H1 (cell line): ENCODE results near the gene SPIRE2. TPM values are rescaled to one million over a fixed set of nuclear protein-coding genes. Genes with fewer than 3 reads are reported as not detected.

Experiments
- CTCF ChIA-PET: fragments of 300-600 bp; sonication (Branson Sonifier 250); formaldehyde crosslinking; loops from one replicate; lab custom pipeline; 2021; ENCODE audit not compliant: partially characterized antibody; lab: Charles Lee
- POLR2A ChIA-PET: fragments of 300-600 bp; sonication (Branson Sonifier 250); formaldehyde crosslinking; loops from one replicate; lab custom pipeline; 2021; ENCODE audit warnings: inconsistent platforms; ENCODE audit not compliant: partially characterized antibody; lab: Charles Lee
- DNase-seq, 2 experiments: peaks; one replicate each; pipeline versions ENCODE4 v3.0.0 to v3.0.0-alpha.2; 2010 to 2022; ENCODE audit warnings: low spot score in 2 of 2, low read depth in 1 of 2, mixed read lengths in 1 of 2
- FAIRE-seq: peaks from 2 replicates; lab custom pipeline; 2011; peaks lifted over from hg19 to GRCh38; lab: Jason Lieb, UNC
- H2AFZ ChIP-seq: 2 replicates; pipeline ENCODE4 v1.8.1; 2012; ENCODE audit warnings: low read length, inconsistent platforms
- H2AK5ac ChIP-seq: 2 replicates; pipeline ENCODE4 v1.6.1; 2013; ENCODE audit warnings: low read depth, low read length
- H2BK120ac ChIP-seq: replicated peaks from 2 replicates; pipeline ENCODE3; 2013; ENCODE audit warnings: low read depth, low read length, inconsistent platforms
- H2BK12ac ChIP-seq: 2 replicates; pipeline ENCODE4 v1.6.1; 2013; ENCODE audit warnings: low read depth, low read length
- H2BK15ac ChIP-seq: 2 replicates; pipeline ENCODE4 v1.6.1; 2013; ENCODE audit warnings: low read length
- H2BK20ac ChIP-seq: 2 replicates; pipeline ENCODE4 v1.6.1; 2013; ENCODE audit warnings: low read length
- H2BK5ac ChIP-seq: 2 replicates; pipeline ENCODE4 v1.6.1; 2013; ENCODE audit warnings: low read depth, low read length
- H3K14ac ChIP-seq: 2 replicates; pipeline ENCODE4 v1.6.1; 2013; ENCODE audit warnings: inconsistent platforms; ENCODE audit not compliant: insufficient read length
- H3K18ac ChIP-seq: 2 replicates; pipeline ENCODE4 v1.6.1; 2013; ENCODE audit warnings: low read length; ENCODE audit errors: extremely low read depth
- H3K23ac ChIP-seq: 2 replicates; pipeline ENCODE4 v1.6.1; 2013; ENCODE audit warnings: inconsistent platforms; ENCODE audit not compliant: insufficient read length
- H3K23me2 ChIP-seq: 2 replicates; pipeline ENCODE4 v1.6.1; 2013; ENCODE audit warnings: low read depth, low read length
- H3K27ac ChIP-seq: 2 replicates; pipeline ENCODE4 v1.6.1; 2011; ENCODE audit warnings: low read depth, low read length, inconsistent platforms
- H3K27me3 ChIP-seq, 4 experiments: replicated peaks in 1 of 4; 1 replicate in 1 of 4; 2 replicates in 3 of 4; pipeline versions ENCODE4 v1.6.1 to v1.8.1; 2011 to 2013; ENCODE audit warnings: low read length in 3 of 4, mild to moderate bottlenecking in 3 of 4, inconsistent platforms in 2 of 4, mixed read lengths in 2 of 4, moderate library complexity in 1 of 4; ENCODE audit not compliant: control insufficient read depth in 3 of 4, insufficient read depth in 3 of 4; ENCODE audit errors: extremely low read depth in 1 of 4
- H3K36me3 ChIP-seq, 4 experiments: 2 replicates each; pipeline versions ENCODE4 v1.6.1 to v1.8.1; 2011 to 2013; ENCODE audit warnings: mild to moderate bottlenecking in 4 of 4, low read length in 3 of 4, moderate library complexity in 2 of 4, control low read depth in 1 of 4, inconsistent platforms in 1 of 4; ENCODE audit not compliant: insufficient read depth in 4 of 4, control insufficient read depth in 2 of 4
- H3K4ac ChIP-seq: replicated peaks from 2 replicates; pipeline ENCODE3; 2013; ENCODE audit warnings: low read length, low read depth, mixed read lengths, inconsistent platforms; ENCODE audit not compliant: insufficient read length
- H3K4me1 ChIP-seq, 4 experiments: replicated peaks in 1 of 4; 1 replicate in 1 of 4; 2 replicates in 3 of 4; pipeline versions ENCODE4 v1.6.1 to v1.8.1; 2011 to 2013; ENCODE audit warnings: low read length in 3 of 4, inconsistent platforms in 2 of 4, mixed read lengths in 1 of 4; ENCODE audit not compliant: insufficient read depth in 4 of 4, control insufficient read depth in 3 of 4
- H3K4me2 ChIP-seq, 2 experiments: 2 replicates each; pipeline versions ENCODE4 v1.6.1 to v1.8.1; 2011 to 2013; ENCODE audit warnings: low read depth in 2 of 2, low read length in 2 of 2, control low read depth in 1 of 2, inconsistent platforms in 1 of 2, mild to moderate bottlenecking in 1 of 2; ENCODE audit not compliant: insufficient read depth in 1 of 2
- H3K4me3 ChIP-seq, 4 experiments: fragments of 200-600, 300-600 bp in 1 of 4; sonication (generic), shearing (Covaris generic), sonication (Bioruptor Twin) in 1 of 4; 2 replicates each; pipeline versions ENCODE4 v1.5.1 to v1.8.1; 2011 to 2016; ENCODE audit warnings: low read length in 4 of 4, low read depth in 3 of 4, control low read depth in 2 of 4, inconsistent platforms in 2 of 4, mild to moderate bottlenecking in 2 of 4, mixed read lengths in 1 of 4, moderate library complexity in 1 of 4; ENCODE audit not compliant: insufficient read depth in 2 of 4; ENCODE audit errors: extremely low read depth in 1 of 4
- H3K56ac ChIP-seq: replicated peaks from 2 replicates; pipeline ENCODE3; 2013; ENCODE audit warnings: low read depth, mild to moderate bottlenecking, mixed read lengths, low read length, inconsistent platforms; ENCODE audit not compliant: insufficient read length
- H3K79me1 ChIP-seq: 2 replicates; pipeline ENCODE4 v1.6.1; 2013; ENCODE audit warnings: low read depth, low read length, control low read depth
- H3K79me2 ChIP-seq, 2 experiments: 2 replicates each; pipeline versions ENCODE4 v1.6.1 to v1.8.1; 2012 to 2013; ENCODE audit warnings: low read length in 2 of 2, mild to moderate bottlenecking in 2 of 2, inconsistent platforms in 1 of 2; ENCODE audit not compliant: insufficient read depth in 2 of 2, control insufficient read depth in 1 of 2
- H3K9ac ChIP-seq, 4 experiments: replicated peaks in 1 of 4; 1 replicate in 1 of 4; 2 replicates in 3 of 4; pipeline versions ENCODE4 v1.6.1 to v1.8.1; 2011 to 2013; ENCODE audit warnings: low read depth in 3 of 4, low read length in 3 of 4, control low read depth in 2 of 4, mild to moderate bottlenecking in 2 of 4, moderate library complexity in 2 of 4, inconsistent platforms in 1 of 4; ENCODE audit errors: extremely low read depth in 1 of 4
- H3K9me3 ChIP-seq, 2 experiments: 2 replicates each; pipeline versions ENCODE4 v1.6.1 to v1.8.1; 2012 to 2013; ENCODE audit warnings: mild to moderate bottlenecking in 2 of 2, moderate library complexity in 2 of 2, control low read depth in 1 of 2, inconsistent platforms in 1 of 2, low read depth in 1 of 2, low read length in 1 of 2, mixed read lengths in 1 of 2; ENCODE audit not compliant: insufficient read depth in 2 of 2
- H4K20me1 ChIP-seq, 2 experiments: replicated peaks in 1 of 2; 2 replicates each; pipeline versions ENCODE3 to v1.8.1; 2011 to 2013; ENCODE audit warnings: inconsistent platforms in 2 of 2, low read length in 2 of 2, mild to moderate bottlenecking in 1 of 2; ENCODE audit not compliant: insufficient read depth in 2 of 2, control insufficient read depth in 1 of 2
- H4K5ac ChIP-seq: 2 replicates; pipeline ENCODE4 v1.6.1; 2013; ENCODE audit warnings: low read length, low read depth, mixed read lengths, inconsistent platforms; ENCODE audit not compliant: insufficient read length
- H4K8ac ChIP-seq: 2 replicates; pipeline ENCODE4 v1.8.0; 2013; ENCODE audit warnings: mild to moderate bottlenecking, moderate library complexity, low read length, inconsistent platforms; ENCODE audit not compliant: insufficient read depth; ENCODE audit errors: extremely low read depth
- H4K91ac ChIP-seq: replicated peaks from 2 replicates; pipeline ENCODE3; 2013; ENCODE audit warnings: low read length, mixed read lengths, inconsistent platforms; ENCODE audit not compliant: insufficient read length
- ASH2L ChIP-seq: fragments of 200-600, 300-600 bp; sonication (generic); IDR thresholded peaks from one replicate; pipeline ENCODE4 v1.7.1; 2017; ENCODE audit warnings: low read length
- CHD1 ChIP-seq: IDR thresholded peaks from 2 replicates; pipeline ENCODE4 v1.6.1; 2012; ENCODE audit warnings: low read depth, low read length, improper control_type of control experiment
- CREB1 ChIP-seq: IDR thresholded peaks from 2 replicates; pipeline ENCODE4 v1.6.1; 2012; ENCODE audit warnings: inconsistent platforms
- EZH2 ChIP-seq: fragments of 200-600 bp; sonication (generic); IDR thresholded peaks from 2 replicates; pipeline ENCODE4 v1.7.1; 2012; ENCODE audit warnings: low read depth, mild to moderate bottlenecking, moderate library complexity, low read length, inconsistent platforms; ENCODE audit not compliant: severe bottlenecking
- JUN ChIP-seq: IDR thresholded peaks from 2 replicates; pipeline ENCODE4 v1.6.1; 2011; ENCODE audit warnings: low read depth, mild to moderate bottlenecking, improper control_type of control experiment, low read length
- KDM1A ChIP-seq: fragments of 200-600, 300-600 bp; sonication (generic); IDR thresholded peaks from 2 replicates; pipeline ENCODE4 v1.7.1; 2016; ENCODE audit warnings: mild to moderate bottlenecking, low read length, borderline replicate concordance
- RFX5 ChIP-seq: IDR thresholded peaks from 2 replicates; pipeline ENCODE4 v1.6.1; 2011; ENCODE audit warnings: low read depth, low read length, improper control_type of control experiment, borderline replicate concordance
- RNF2 ChIP-seq: fragments of 200-900, 300-1000 bp; sonication (generic); IDR thresholded peaks from 2 replicates; pipeline ENCODE4 v1.7.1; 2016; ENCODE audit warnings: borderline replicate concordance, low read depth, mild to moderate bottlenecking, antibody characterized with exemption, low read length; ENCODE audit not compliant: poor library complexity, severe bottlenecking; ENCODE audit errors: missing control alignments
- SRF ChIP-seq: IDR thresholded peaks from 2 replicates; pipeline ENCODE4 v1.6.1; 2011; ENCODE audit warnings: mild to moderate bottlenecking, low read depth, low read length, moderate library complexity
- TAF7 ChIP-seq: optimal IDR thresholded peaks from 2 replicates; pipeline ENCODE3; 2011; ENCODE audit warnings: low read depth, mild to moderate bottlenecking, inconsistent platforms, low read length, moderate library complexity, borderline replicate concordance
- WGBS, 2 experiments: shearing (Covaris generic) in 1 of 2; methylation state at CpG; one replicate each; pipeline versions ENCODE4 v1.1.6 to v1.1.7; 2013 to 2015; ENCODE audit warnings: low lambda C conversion rate in 2 of 2, mixed read lengths in 2 of 2, inconsistent platforms in 1 of 2, low coverage in 1 of 2, missing lambda C conversion rate in 1 of 2; ENCODE audit not compliant: insufficient replicate concordance in 2 of 2, insufficient coverage in 1 of 2, insufficient read length in 1 of 2; ENCODE audit errors: extremely low coverage in 1 of 2, missing lambda C conversion rate in 1 of 2; 5-methylcytosine and 5-hydroxymethylcytosine counted together
- polyA plus RNA-seq, 7 experiments: library from polyadenylated mRNA; depleted of rRNA in 3 of 7; stranded (reverse) in 5 of 7; unstranded in 2 of 7; fragments of >200 nt in 5 of 7; fragments of 200-250 nt in 2 of 7; gene quantifications; 1 replicate in 5 of 7; 2 replicates in 1 of 7; 4 replicates in 1 of 7; pipeline versions ENCODE4 v1.2.1 to v1.2.3, GENCODE V29; 2011 to 2013; ENCODE audit warnings: missing spikeins in 2 of 7, mixed read lengths in 2 of 7
- total RNA-seq: library from RNA; stranded (reverse); fragmentation: NEBNext Ultra II Directional; extraction: Animal tissue kit (Norgen Biotek cat#: 25700); gene quantifications from 2 replicates; pipeline ENCODE4 v1.2.1, GENCODE V29; 2021
- TF ChIP-seq, protein P1 (sequence below): IDR thresholded peaks from 2 replicates; pipeline ENCODE4 v1.6.1; 2011; ENCODE audit warnings: low read depth, mild to moderate bottlenecking, low read length; ENCODE audit not compliant: insufficient read depth
- TF ChIP-seq, protein P2 (sequence below): IDR thresholded peaks from 2 replicates; pipeline ENCODE4 v1.6.1; 2012; ENCODE audit warnings: inconsistent platforms

Gene SPIRE2
- total and polyA plus RNA-seq, 2 of the 8 experiments (the other 6 are each of a cell fraction or from before 2014, with no cell fraction given): 7.4 to 15.4 TPM

GRCh38 chr16:89903908-89904515 lies 75.7 kb downstream of the SPIRE2 start:
- Histone ChIP-seq H2BK15ac (no peak overlapping the region), H2AK5ac (no peak overlapping the region), H4K8ac (no peak overlapping the region; the same call in 1 of the 2 replicates), H3K9me3 (peaks cover 0 to 19% of the 10 kb centered on the region in 2 experiments; a peak in 3 of 4 replicates), H4K5ac (no peak overlapping the region), H2AFZ (no peak overlapping the region), H2BK12ac (no peak overlapping the region), H4K91ac (no peak overlapping the region), H3K9ac (no peak overlapping the region), H3K18ac (no peak overlapping the region), H3K4me3 (no peak overlapping the region), H3K23me2 (no peaks in the 10 kb centered on the region; the same call in 1 of the 2 replicates), H2BK20ac (no peak overlapping the region), H3K56ac (no peak overlapping the region), H2BK120ac (no peak overlapping the region), H3K79me1 (no peaks in the 10 kb centered on the region), H3K36me3 (peaks cover 3 to 26% (median 17%) of the 10 kb centered on the region in 4 experiments; a peak in 7 of 8 replicates), H3K4me2 (no peak overlapping the region), H3K14ac (no peak overlapping the region), H3K23ac (no peak overlapping the region), H3K27ac (no peak overlapping the region), H3K79me2 (no peaks in the 10 kb centered on the region), H4K20me1 (peaks cover 0 to 3% of the 10 kb centered on the region in 2 experiments), H2BK5ac (no peak overlapping the region), H3K4me1 (no peaks in the 10 kb centered on the region), H3K27me3 (no peaks in the 10 kb centered on the region), H3K4ac (no peak overlapping the region)
- FAIRE-seq (no peak), DNase-seq (no peak)
- ChIA-PET POLR2A (interaction anchor here (1.0 to 1.3 kb wide), 4 partner anchors 11 to 76 kb away, joined by 3 to 6 read pairs (median 4); partner anchors contain the start of genes SPIRE2 and TUBB3), CTCF (no interaction called here)
- WGBS, 2 experiments: 94% methylated on average over 19 of the region's 19 CpGs; no CpG with 5 or more reads in 1 of the 2 experiments
- TF ChIP-seq JUN (no peak), KDM1A (no peak), TAF7 (no peak), EZH2 (no peak), ASH2L (no peak), SRF (no peak), RFX5 (no peak), RNF2 (no peak), CREB1 (no peak), CHD1 (no peak)
- TF ChIP-seq, protein P1, sequence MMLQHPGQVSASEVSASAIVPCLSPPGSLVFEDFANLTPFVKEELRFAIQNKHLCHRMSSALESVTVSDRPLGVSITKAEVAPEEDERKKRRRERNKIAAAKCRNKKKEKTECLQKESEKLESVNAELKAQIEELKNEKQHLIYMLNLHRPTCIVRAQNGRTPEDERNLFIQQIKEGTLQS: no peak
- TF ChIP-seq, protein P2, sequence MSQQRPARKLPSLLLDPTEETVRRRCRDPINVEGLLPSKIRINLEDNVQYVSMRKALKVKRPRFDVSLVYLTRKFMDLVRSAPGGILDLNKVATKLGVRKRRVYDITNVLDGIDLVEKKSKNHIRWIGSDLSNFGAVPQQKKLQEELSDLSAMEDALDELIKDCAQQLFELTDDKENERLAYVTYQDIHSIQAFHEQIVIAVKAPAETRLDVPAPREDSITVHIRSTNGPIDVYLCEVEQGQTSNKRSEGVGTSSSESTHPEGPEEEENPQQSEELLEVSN: no peak
